Measurements from ENCODE around the gene PCSK5.
"Not testable (repeated sequence)": the region's sequence is repeated elsewhere in the genome, so short reads cannot be mapped to it uniquely, and the experiment has no call there.

The PCSK5 gene

GRCh38 chr9:76357555-76357954, 467.1 kb downstream of the PCSK5 start:
- no peak overlapping the region for H3K4me3 ChIP-seq (ENCODE audit: low read depth, low read length)
- DNase-seq (ENCODE audit: low read depth), result no peak
- no peak for TF ChIP-seq CTCF (IDR thresholded peaks at IDR 0.05; ENCODE audit: low read depth, low read length, missing control alignments)

- no peak for DNase-seq (ENCODE audit: low read depth)
- no peak for TF ChIP-seq CTCF (IDR thresholded peaks at IDR 0.05; ENCODE audit: low read depth, low read length, missing control alignments)
- no peak overlapping the region for H3K4me3 ChIP-seq (ENCODE audit: low read depth, low read length)
These were observed 468.3 kb downstream of the PCSK5 start for GRCh38 chr9:76358628-76359280.

- TF ChIP-seq CTCF (IDR thresholded peaks at IDR 0.05; ENCODE audit: low read depth, low read length, missing control alignments), result no peak
- no peak overlapping the region for H3K4me3 ChIP-seq (ENCODE audit: low read depth, low read length)
- no peak for DNase-seq (ENCODE audit: low read depth)
These were observed 468.9 kb downstream of the PCSK5 start for GRCh38 chr9:76359365-76359764.

- H3K4me3 ChIP-seq (ENCODE audit: low read depth, low read length), result no peak overlapping the region
- DNase-seq (ENCODE audit: low read depth), result no peak
- no peak for TF ChIP-seq CTCF (IDR thresholded peaks at IDR 0.05; ENCODE audit: low read depth, low read length, missing control alignments)
These were observed 469.3 kb downstream of the PCSK5 start for GRCh38 chr9:76359766-76360165.

- not testable (repeated sequence) for DNase-seq (ENCODE audit: low read depth); H3K4me3 ChIP-seq (ENCODE audit: low read depth, low read length)
These were observed 472.0 kb downstream of the PCSK5 start for GRCh38 chr9:76362332-76363031.

GRCh38 chr9:76363032-76363395, 472.5 kb downstream of the PCSK5 start:
- H3K4me3 ChIP-seq (ENCODE audit: low read depth, low read length), result no peak overlapping the region
- no peak for DNase-seq (ENCODE audit: low read depth)
- no peak for TF ChIP-seq CTCF (IDR thresholded peaks at IDR 0.05; ENCODE audit: low read depth, low read length, missing control alignments)

- H3K4me3 ChIP-seq (ENCODE audit: low read depth, low read length), result no peak overlapping the region
- TF ChIP-seq CTCF (IDR thresholded peaks at IDR 0.05; ENCODE audit: low read depth, low read length, missing control alignments), result no peak
- no peak for DNase-seq (ENCODE audit: low read depth)
These were observed 474.6 kb downstream of the PCSK5 start for GRCh38 chr9:76365028-76365427.
